ENCODE data around the gene TXLNA.

The TXLNA gene

GRCh38 chr1:32197837-32198236 is 18.4 kb downstream of the TXLNA start:
- H3K9me3 ChIP-seq (ENCODE audit: control insufficient read depth, insufficient read depth, low read length): no peaks in the 10 kb centered on the region
- H3K4me3 ChIP-seq (ENCODE audit: low read length): no peak overlapping the region
- no peaks in the 10 kb centered on the region for H3K9me2 ChIP-seq (replicated peaks; ENCODE audit: control insufficient read depth, low read length)
- H4K20me1 ChIP-seq (ENCODE audit: control insufficient read depth, insufficient read depth, low read depth, low read length): no peaks in the 10 kb centered on the region
- no peaks in the 10 kb centered on the region for H3K79me2 ChIP-seq (ENCODE audit: control insufficient read depth, low read length)
- H3K4me2 ChIP-seq (ENCODE audit: low read length): no peak overlapping the region
- H3K4me1 ChIP-seq (ENCODE audit: control insufficient read depth, low read length): peaks cover 36% of the 10 kb centered on the region
- peaks cover 9% of the 10 kb centered on the region; the same call in 1 of the 2 replicates for H3F3A ChIP-seq (ENCODE audit: control insufficient read depth, insufficient read depth)
- no peaks in the 10 kb centered on the region for H3K27me3 ChIP-seq (ENCODE audit: control insufficient read depth, low read length)
- H3K27ac ChIP-seq (ENCODE audit: low read depth, low read length): no peak overlapping the region
- TF ChIP-seq CTCF (IDR thresholded peaks at IDR 0.05; ENCODE audit: low read depth, low read length, poor library complexity, severe bottlenecking) (no peak), EZH2phosphoT487 (IDR thresholded peaks at IDR 0.05; ENCODE audit: borderline replicate concordance, low read length) (no peak)
- H3K36me3 ChIP-seq (ENCODE audit: control insufficient read depth, low read length): peaks cover 56% of the 10 kb centered on the region

- no peaks in the 10 kb centered on the region for H3K79me2 ChIP-seq (ENCODE audit: control insufficient read depth, low read length)
- H3K27ac ChIP-seq (ENCODE audit: low read depth, low read length): no peak overlapping the region
- no peaks in the 10 kb centered on the region for H3K9me2 ChIP-seq (replicated peaks; ENCODE audit: control insufficient read depth, low read length)
- H3K36me3 ChIP-seq (ENCODE audit: control insufficient read depth, low read length): peaks cover 50% of the 10 kb centered on the region
- no peaks in the 10 kb centered on the region for H3K9me3 ChIP-seq (ENCODE audit: control insufficient read depth, insufficient read depth, low read length)
- peaks cover 36% of the 10 kb centered on the region for H3K4me1 ChIP-seq (ENCODE audit: control insufficient read depth, low read length)
- no peaks in the 10 kb centered on the region for H3K27me3 ChIP-seq (ENCODE audit: control insufficient read depth, low read length)
- TF ChIP-seq CTCF (IDR thresholded peaks at IDR 0.05; ENCODE audit: low read depth, low read length, poor library complexity, severe bottlenecking): no peak
- no peak for TF ChIP-seq EZH2phosphoT487 (IDR thresholded peaks at IDR 0.05; ENCODE audit: borderline replicate concordance, low read length)
- H3F3A ChIP-seq (ENCODE audit: control insufficient read depth, insufficient read depth): peaks cover 9% of the 10 kb centered on the region; the same call in 1 of the 2 replicates
- H3K4me3 ChIP-seq (ENCODE audit: low read length): no peak overlapping the region
- H4K20me1 ChIP-seq (ENCODE audit: control insufficient read depth, insufficient read depth, low read depth, low read length): no peaks in the 10 kb centered on the region
- no peak overlapping the region for H3K4me2 ChIP-seq (ENCODE audit: low read length)
Measured at GRCh38 chr1:32198237-32199042, 19.0 kb downstream of the TXLNA start.

- Histone ChIP-seq H3K79me2 (ENCODE audit: control insufficient read depth, low read length) (no peaks in the 10 kb centered on the region), H3K9me2 (replicated peaks; ENCODE audit: control insufficient read depth, low read length) (no peaks in the 10 kb centered on the region), H3K27me3 (ENCODE audit: control insufficient read depth, low read length) (no peaks in the 10 kb centered on the region), H4K20me1 (ENCODE audit: control insufficient read depth, insufficient read depth, low read depth, low read length) (no peaks in the 10 kb centered on the region), H3K36me3 (ENCODE audit: control insufficient read depth, low read length) (peaks cover 43% of the 10 kb centered on the region), H3F3A (ENCODE audit: control insufficient read depth, insufficient read depth) (peaks cover 9% of the 10 kb centered on the region; the same call in 1 of the 2 replicates), H3K9me3 (ENCODE audit: control insufficient read depth, insufficient read depth, low read length) (no peaks in the 10 kb centered on the region), H3K27ac (ENCODE audit: low read depth, low read length) (no peak overlapping the region), H3K4me3 (ENCODE audit: low read length) (peak overlapping the region; percentile 86; the same call in 1 of the 2 replicates), H3K4me2 (ENCODE audit: low read length) (peak overlapping the region; percentile 83), H3K4me1 (ENCODE audit: control insufficient read depth, low read length) (peaks cover 36% of the 10 kb centered on the region)
- TF ChIP-seq CTCF (IDR thresholded peaks at IDR 0.05; ENCODE audit: low read depth, low read length, poor library complexity, severe bottlenecking): no peak
- TF ChIP-seq EZH2phosphoT487 (IDR thresholded peaks at IDR 0.05; ENCODE audit: borderline replicate concordance, low read length): no peak
Measured at GRCh38 chr1:32199043-32199716, 19.7 kb downstream of the TXLNA start.

All from DOHH2 (cell line).